Esophagus muscularis mucosa (tissue), 3 donors: ENCODE measurements around the gene TLE3.

ENCODE experiments used
- CTCF ChIP-seq, 3 experiments: fragments of 200-600 bp in 2 of 3; fragments of 450-650 bp in 1 of 3; sonication (generic) in 2 of 3; IDR thresholded peaks; one replicate each; pipeline ENCODE4 v1.5.1; 2017 to 2019; ENCODE audit warnings: antibody characterized with exemption in 3 of 3, mild to moderate bottlenecking in 2 of 3, moderate library complexity in 1 of 3
- POLR2A ChIP-seq: fragments of 450-650 bp; IDR thresholded peaks from one replicate; pipeline ENCODE4 v1.6.1; 2017; ENCODE audit warnings: antibody characterized with exemption, moderate library complexity, mild to moderate bottlenecking, low read depth
- POLR2AphosphoS5 ChIP-seq, 2 donors: sonication (generic); formaldehyde crosslinking; IDR thresholded peaks; one replicate each; pipeline ENCODE4 v1.6.1; 2017; ENCODE audit warnings: antibody characterized with exemption in 2 of 2

- TF ChIP-seq CTCF (IDR thresholded peaks at IDR 0.05) (no peak), POLR2A (no peak), POLR2AphosphoS5 (IDR thresholded peaks at IDR 0.05) (no peak)
Observed at GRCh38 chr15:70060993-70061305, 36.8 kb downstream of the TLE3 start.
